Lower leg skin (tissue), 3 donors: ENCODE data around the gene LHX6.

Experiments
- CTCF ChIP-seq, 3 donors: fragments of 450-650 bp; IDR thresholded peaks; one replicate each; pipeline ENCODE4 v1.5.1; 2016; ENCODE audit warnings: antibody characterized with exemption in 3 of 3, mild to moderate bottlenecking in 3 of 3, moderate library complexity in 2 of 3
- POLR2A ChIP-seq, 2 donors: fragments of 450-650 bp; IDR thresholded peaks; one replicate each; pipeline ENCODE4 v1.6.1; 2016 to 2017; ENCODE audit warnings: antibody characterized with exemption in 2 of 2, mild to moderate bottlenecking in 1 of 2, moderate library complexity in 1 of 2

GRCh38 chr9:122195875-122196274 lies 32.9 kb downstream of the LHX6 start:
- TF ChIP-seq POLR2A (IDR thresholded peaks at IDR 0.05), result no peak
- no peak for TF ChIP-seq CTCF (IDR thresholded peaks at IDR 0.05)
